HG03378 (cell line): ENCODE measurements around the gene PCGF3.
"Not testable (repeated sequence)": the region's sequence is repeated elsewhere in the genome, so short reads cannot be mapped to it uniquely, and the experiment has no call there.

Source experiments
- ATAC-seq: cut with Tn5 transposase; IDR thresholded peaks from one replicate; pipeline ENCODE4 v1.9.1; 2021; ENCODE audit warnings: mild to moderate bottlenecking, moderate library complexity; ENCODE audit not compliant: unreplicated experiment

Gene PCGF3

GRCh38 chr4:776743-777441, 71.3 kb downstream of the PCGF3 start:
- ATAC-seq, result no peak

- no peak for ATAC-seq
Measured at GRCh38 chr4:777520-778262, 72.1 kb downstream of the PCGF3 start.

- no peak for ATAC-seq
Measured at GRCh38 chr4:779555-779954, 73.9 kb downstream of the PCGF3 start.

- ATAC-seq, result not testable (repeated sequence)
Measured at GRCh38 chr4:780255-780654, 74.6 kb downstream of the PCGF3 start.

- no peak for ATAC-seq
Measured at GRCh38 chr4:780716-781492, 75.3 kb downstream of the PCGF3 start.

- ATAC-seq, result peak; percentile 95
Measured at GRCh38 chr4:781493-782216, 76.0 kb downstream of the PCGF3 start.

- no peak for ATAC-seq
Measured at GRCh38 chr4:784401-785331, 79.0 kb downstream of the PCGF3 start.

- no peak for ATAC-seq
Measured at GRCh38 chr4:785332-786073, 79.9 kb downstream of the PCGF3 start.

- no peak for ATAC-seq
Measured at GRCh38 chr4:786074-786741, 80.6 kb downstream of the PCGF3 start.

- ATAC-seq, result no peak
Measured at GRCh38 chr4:786861-787300, 81.2 kb downstream of the PCGF3 start.

GRCh38 chr4:787561-787981, 81.9 kb downstream of the PCGF3 start:
- ATAC-seq, result no peak

- no peak for ATAC-seq
Measured at GRCh38 chr4:788006-788635, 82.5 kb downstream of the PCGF3 start.

GRCh38 chr4:788636-789297, 83.1 kb downstream of the PCGF3 start:
- no peak for ATAC-seq

GRCh38 chr4:789571-790465, 84.2 kb downstream of the PCGF3 start:
- no peak for ATAC-seq

- no peak for ATAC-seq
Measured at GRCh38 chr4:790466-790820, 84.8 kb downstream of the PCGF3 start.

GRCh38 chr4:791252-791897, 85.7 kb downstream of the PCGF3 start:
- ATAC-seq, result no peak
